ENCODE data around the gene TMEM243.

The TMEM243 gene

DNA sequence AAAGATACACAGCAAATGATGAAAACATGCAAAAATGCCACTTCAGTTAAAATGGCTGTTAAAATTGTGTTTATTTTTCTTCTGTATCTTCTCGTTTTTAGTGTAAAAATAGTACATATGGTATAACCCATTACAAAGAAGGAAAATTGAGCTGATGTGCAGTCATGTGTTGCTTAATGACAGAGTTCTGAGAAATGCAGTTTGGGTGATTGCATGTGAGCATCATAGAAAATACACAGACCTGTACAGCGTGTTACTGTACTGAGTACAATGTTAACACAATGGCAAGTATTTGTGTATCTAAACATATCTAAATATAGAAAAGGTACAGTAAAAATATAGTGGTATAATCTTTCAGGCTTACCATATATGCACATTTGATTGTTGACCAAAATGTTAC, 60.0 kb downstream of the TMEM243 start:
- H3K9me2 ChIP-seq (replicated peaks; ENCODE audit: insufficient read depth, low read length): no peaks in the 10 kb centered on the region
- H2AFZ ChIP-seq (ENCODE audit: low read length): no peak overlapping the region
- H3K4me1 ChIP-seq (ENCODE audit: low read length): peaks cover 2% of the 10 kb centered on the region; the same call in 1 of the 2 replicates
- H3K9me3 ChIP-seq (replicated peaks; ENCODE audit: insufficient read depth, low read length): no peaks in the 10 kb centered on the region
- DNase-seq: no peak
- no peak overlapping the region for H3K27ac ChIP-seq (ENCODE audit: low read length)
- H4K20me1 ChIP-seq (ENCODE audit: insufficient read depth, low read length): peaks cover 11% of the 10 kb centered on the region; the same call in 1 of the 2 replicates
- no peak overlapping the region for H3K9ac ChIP-seq (ENCODE audit: low read length)
- TF ChIP-seq, protein P1, sequence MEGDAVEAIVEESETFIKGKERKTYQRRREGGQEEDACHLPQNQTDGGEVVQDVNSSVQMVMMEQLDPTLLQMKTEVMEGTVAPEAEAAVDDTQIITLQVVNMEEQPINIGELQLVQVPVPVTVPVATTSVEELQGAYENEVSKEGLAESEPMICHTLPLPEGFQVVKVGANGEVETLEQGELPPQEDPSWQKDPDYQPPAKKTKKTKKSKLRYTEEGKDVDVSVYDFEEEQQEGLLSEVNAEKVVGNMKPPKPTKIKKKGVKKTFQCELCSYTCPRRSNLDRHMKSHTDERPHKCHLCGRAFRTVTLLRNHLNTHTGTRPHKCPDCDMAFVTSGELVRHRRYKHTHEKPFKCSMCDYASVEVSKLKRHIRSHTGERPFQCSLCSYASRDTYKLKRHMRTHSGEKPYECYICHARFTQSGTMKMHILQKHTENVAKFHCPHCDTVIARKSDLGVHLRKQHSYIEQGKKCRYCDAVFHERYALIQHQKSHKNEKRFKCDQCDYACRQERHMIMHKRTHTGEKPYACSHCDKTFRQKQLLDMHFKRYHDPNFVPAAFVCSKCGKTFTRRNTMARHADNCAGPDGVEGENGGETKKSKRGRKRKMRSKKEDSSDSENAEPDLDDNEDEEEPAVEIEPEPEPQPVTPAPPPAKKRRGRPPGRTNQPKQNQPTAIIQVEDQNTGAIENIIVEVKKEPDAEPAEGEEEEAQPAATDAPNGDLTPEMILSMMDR (IDR thresholded peaks at IDR 0.05; ENCODE audit: low read length): no peak
- no peak for TF ChIP-seq EZH2phosphoT487 (IDR thresholded peaks at IDR 0.05; ENCODE audit: low read length)
- no peak for TF ChIP-seq EZH2 (optimal IDR thresholded peaks at IDR 0.05; ENCODE audit: low read depth, low read length)
- peaks cover 75% of the 10 kb centered on the region for H3K79me2 ChIP-seq (ENCODE audit: low read length)
- no peaks in the 10 kb centered on the region for H3K27me3 ChIP-seq (replicated peaks; ENCODE audit: insufficient read depth, low read length)
- no peaks in the 10 kb centered on the region for H3F3A ChIP-seq (ENCODE audit: insufficient read depth, low read length)
- H3K4me3 ChIP-seq (ENCODE audit: low read length): no peak overlapping the region
- H3K36me3 ChIP-seq (replicated peaks; ENCODE audit: insufficient read depth, low read length): no peaks in the 10 kb centered on the region; the same call in 1 of the 2 replicates
- H3K4me2 ChIP-seq (ENCODE audit: low read depth, low read length): no peak overlapping the region

DNA sequence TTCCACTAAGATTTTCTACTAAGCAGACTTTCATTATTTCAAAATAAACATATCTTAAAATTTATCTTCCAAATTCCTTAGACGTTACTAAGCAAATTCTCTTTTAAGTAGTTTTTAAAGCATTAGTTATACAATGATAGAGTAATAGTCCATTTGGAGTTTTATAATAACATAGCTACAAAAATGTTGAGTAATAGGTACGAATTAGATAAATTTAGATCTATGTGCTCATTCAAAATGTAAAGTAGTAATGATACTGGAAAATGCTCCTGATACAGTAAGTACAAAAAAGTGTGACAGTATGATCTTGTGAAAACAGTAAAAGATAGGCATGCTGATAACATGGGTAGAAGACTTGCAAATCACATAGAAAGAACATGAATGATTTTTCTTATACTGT, 62.8 kb downstream of the TMEM243 start:
- peaks cover 11% of the 10 kb centered on the region; the same call in 1 of the 2 replicates for H4K20me1 ChIP-seq (ENCODE audit: insufficient read depth, low read length)
- 0 out of 2 replicates have a peak, but pooled peaks cover 10% of the 10 kb centered on the region for H3F3A ChIP-seq (ENCODE audit: insufficient read depth, low read length)
- no peak for DNase-seq

DNA sequence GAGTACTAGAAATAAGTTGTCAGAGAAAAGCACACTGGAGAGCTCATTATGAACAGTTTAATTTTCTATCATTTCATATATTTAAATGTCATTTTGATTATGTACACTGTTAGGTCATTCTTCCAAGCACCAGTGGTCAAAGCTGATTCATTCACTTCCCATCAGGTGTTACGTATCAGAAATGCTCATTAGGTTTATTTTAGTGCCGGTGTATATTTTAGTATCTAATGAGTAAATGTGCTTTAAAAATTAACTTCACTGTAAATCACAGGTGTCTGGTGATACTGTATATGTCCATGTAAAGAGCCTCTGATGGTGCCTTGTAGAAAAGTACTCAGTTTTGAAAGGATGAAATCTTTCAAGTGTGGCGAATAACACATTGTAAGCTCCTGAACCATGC, 63.7 kb downstream of the TMEM243 start:
- 0 out of 2 replicates have a peak, but pooled peaks cover 10% of the 10 kb centered on the region for H3F3A ChIP-seq (ENCODE audit: insufficient read depth, low read length)
- no peaks in the 10 kb centered on the region for H3K9me3 ChIP-seq (replicated peaks; ENCODE audit: insufficient read depth, low read length)
- H2AFZ ChIP-seq (ENCODE audit: low read length): no peak overlapping the region
- no peak overlapping the region for H3K9ac ChIP-seq (ENCODE audit: low read length)
- no peak overlapping the region for H3K4me3 ChIP-seq (ENCODE audit: low read length)
- TF ChIP-seq, protein P1 (IDR thresholded peaks at IDR 0.05; ENCODE audit: low read length): no peak
- TF ChIP-seq EZH2 (optimal IDR thresholded peaks at IDR 0.05; ENCODE audit: low read depth, low read length): no peak
- TF ChIP-seq EZH2phosphoT487 (IDR thresholded peaks at IDR 0.05; ENCODE audit: low read length): no peak
- no peaks in the 10 kb centered on the region for H3K9me2 ChIP-seq (replicated peaks; ENCODE audit: insufficient read depth, low read length)
- peaks cover 11% of the 10 kb centered on the region; the same call in 1 of the 2 replicates for H4K20me1 ChIP-seq (ENCODE audit: insufficient read depth, low read length)
- no peaks in the 10 kb centered on the region for H3K36me3 ChIP-seq (replicated peaks; ENCODE audit: insufficient read depth, low read length)
- DNase-seq: no peak
- H3K4me1 ChIP-seq (ENCODE audit: low read length): peaks cover 17% of the 10 kb centered on the region; the same call in 1 of the 2 replicates
- H3K4me2 ChIP-seq (ENCODE audit: low read depth, low read length): no peak overlapping the region
- peaks cover 77% of the 10 kb centered on the region for H3K79me2 ChIP-seq (ENCODE audit: low read length)
- no peak overlapping the region for H3K27ac ChIP-seq (ENCODE audit: low read length)
- H3K27me3 ChIP-seq (replicated peaks; ENCODE audit: insufficient read depth, low read length): no peaks in the 10 kb centered on the region

More for the DNA sequence above, 62.8 kb downstream of the TMEM243 start:
- H3K36me3 ChIP-seq (replicated peaks; ENCODE audit: insufficient read depth, low read length): no peaks in the 10 kb centered on the region
- TF ChIP-seq, protein P1 (IDR thresholded peaks at IDR 0.05; ENCODE audit: low read length): no peak
- TF ChIP-seq EZH2phosphoT487 (IDR thresholded peaks at IDR 0.05; ENCODE audit: low read length) (no peak), EZH2 (optimal IDR thresholded peaks at IDR 0.05; ENCODE audit: low read depth, low read length) (no peak)
- no peaks in the 10 kb centered on the region for H3K27me3 ChIP-seq (replicated peaks; ENCODE audit: insufficient read depth, low read length)
- H3K9me3 ChIP-seq (replicated peaks; ENCODE audit: insufficient read depth, low read length): no peaks in the 10 kb centered on the region
- no peak overlapping the region for H3K4me2 ChIP-seq (ENCODE audit: low read depth, low read length)
- H3K9ac ChIP-seq (ENCODE audit: low read length): no peak overlapping the region
- H3K79me2 ChIP-seq (ENCODE audit: low read length): peaks cover 81% of the 10 kb centered on the region
- H2AFZ ChIP-seq (ENCODE audit: low read length): no peak overlapping the region
- H3K27ac ChIP-seq (ENCODE audit: low read length): no peak overlapping the region
- H3K4me3 ChIP-seq (ENCODE audit: low read length): no peak overlapping the region
- peaks cover 9% of the 10 kb centered on the region; the same call in 1 of the 2 replicates for H3K4me1 ChIP-seq (ENCODE audit: low read length)
- no peaks in the 10 kb centered on the region for H3K9me2 ChIP-seq (replicated peaks; ENCODE audit: insufficient read depth, low read length)
